CD4-positive, alpha-beta memory T cell (primary cell): ENCODE results near the gene GPN2. TPM values are rescaled to one million over a fixed set of nuclear protein-coding genes. Genes with fewer than 3 reads are reported as not detected.

Source experiments
- CTCF ChIA-PET: fragments of 350-600 bp; sonication (Branson Sonifier 250); formaldehyde crosslinking; loops from one replicate; lab custom pipeline; 2021; ENCODE audit warnings: inconsistent platforms; ENCODE audit not compliant: partially characterized antibody; lab: Charles Lee
- POLR2A ChIA-PET: fragments of 350-600 bp; sonication (Branson Sonifier 250); formaldehyde crosslinking; loops from one replicate; lab custom pipeline; 2021; ENCODE audit not compliant: partially characterized antibody; lab: Charles Lee
- DNase-seq, 5 donors: peaks; one replicate each; pipeline versions ENCODE4 v3.0.0 to v3.0.0-alpha.2; 2020 to 2022; ENCODE audit warnings: mixed read lengths in 1 of 5
- H3K27ac ChIP-seq: one replicate; pipeline ENCODE4 v1.7.0; 2013; ENCODE audit warnings: low read depth, low read length
- H3K27me3 ChIP-seq: 2 replicates; pipeline ENCODE4 v1.7.0; 2013; ENCODE audit warnings: mild to moderate bottlenecking, low read length, moderate library complexity; ENCODE audit not compliant: insufficient read depth
- H3K36me3 ChIP-seq: 2 replicates; pipeline ENCODE4 v1.7.0; 2013; ENCODE audit warnings: mild to moderate bottlenecking, low read length, moderate library complexity; ENCODE audit not compliant: insufficient read depth
- H3K4me1 ChIP-seq: 2 replicates; pipeline ENCODE4 v1.7.0; 2013; ENCODE audit warnings: mild to moderate bottlenecking, low read length, moderate library complexity; ENCODE audit not compliant: insufficient read depth
- H3K4me3 ChIP-seq, 2 donors: one replicate each; pipeline ENCODE4 v1.7.0; 2013; ENCODE audit warnings: low read length in 2 of 2, mild to moderate bottlenecking in 1 of 2
- H3K9me3 ChIP-seq, 2 donors: one replicate each; pipeline ENCODE4 v1.7.0; 2013; ENCODE audit warnings: low read length in 2 of 2, control low read depth in 1 of 2; ENCODE audit not compliant: control insufficient read depth in 1 of 2
- H3K27ac Mint-ChIP-seq, 7 donors: one replicate each; pipeline ENCODE4 v1.8.0; 2020 to 2021; ENCODE audit warnings: mixed read lengths in 7 of 7, mild to moderate bottlenecking in 6 of 7, inconsistent platforms in 3 of 7, moderate library complexity in 3 of 7
- H3K27me3 Mint-ChIP-seq, 2 donors: one replicate each; pipeline ENCODE4 v1.8.0; 2020 to 2021; ENCODE audit warnings: mixed read lengths in 2 of 2
- H3K36me3 Mint-ChIP-seq, 2 donors: one replicate each; pipeline ENCODE4 v1.8.0; 2020 to 2021; ENCODE audit warnings: mixed read lengths in 2 of 2, inconsistent platforms in 1 of 2, mild to moderate bottlenecking in 1 of 2
- H3K4me1 Mint-ChIP-seq, 4 donors: one replicate each; pipeline ENCODE4 v1.8.0; 2020 to 2021; ENCODE audit warnings: mixed read lengths in 4 of 4, mild to moderate bottlenecking in 1 of 4
- H3K4me3 Mint-ChIP-seq, 8 donors: one replicate each; pipeline ENCODE4 v1.8.0; 2020 to 2021; ENCODE audit warnings: mixed read lengths in 8 of 8, mild to moderate bottlenecking in 7 of 8, moderate library complexity in 6 of 8, inconsistent platforms in 3 of 8
- H3K9me3 Mint-ChIP-seq, 8 donors: one replicate each; pipeline ENCODE4 v1.8.0; 2020 to 2021; ENCODE audit warnings: mixed read lengths in 8 of 8, mild to moderate bottlenecking in 5 of 8, inconsistent platforms in 3 of 8, moderate library complexity in 1 of 8
- intact Hi-C: fragments of 100-400 bp; cut with micrococcal nuclease; formaldehyde crosslinking; loops from one replicate; pipeline ENCODE4 v1.15.1; 2023
- polyA plus RNA-seq, 2 donors: library from polyadenylated mRNA; unstranded; fragments of 300-500 nt; fragmentation: Illumina TruSeq; gene quantifications; one replicate each; pipeline ENCODE4 v1.2.3, GENCODE V29; 2021
- total RNA-seq, 2 experiments: library from RNA; stranded (reverse); gene quantifications; one replicate each; pipeline ENCODE4 v1.2.3, GENCODE V29; 2021

GPN2 gene
- total and polyA plus RNA-seq, 4 experiments from 2014 or later: 15.3 to 38.0 (median 27.9) TPM

GRCh38 chr1:26858891-26859640 lies 31.0 kb downstream of the GPN2 start:
- Mint-ChIP-seq H3K36me3 (peaks cover 10 to 25% of the 10 kb centered on the region in 2 donors), H3K27ac (peak overlapping the region in 1 of 7 donors; percentile 12), H3K27me3 (no peaks in the 10 kb centered on the region), H3K4me3 (no peak overlapping the region), H3K4me1 (peaks cover 5 to 23% (median 17%) of the 10 kb centered on the region in 4 donors), H3K9me3 (no peaks in the 10 kb centered on the region)
- CTCF ChIA-PET: interaction anchor here (0.9 to 4.5 kb wide), 8 partner anchors 8 to 260 kb away, joined by 3 to 25 read pairs (median 4); no protein-coding TSS in a partner anchor
- peaks cover 22% of the 10 kb centered on the region for H3K4me1 ChIP-seq
- no peak overlapping the region for H3K27ac ChIP-seq
- no peak overlapping the region for H3K4me3 ChIP-seq
- H3K36me3 ChIP-seq: peaks cover 20% of the 10 kb centered on the region
- POLR2A ChIA-PET: interaction anchor here (1.0 to 1.8 kb wide), 6 partner anchors 9 to 38 kb away, joined by 3 to 7 read pairs (median 6); partner anchors contain the start of gene GPN2
- no peaks in the 10 kb centered on the region for H3K27me3 ChIP-seq
- H3K9me3 ChIP-seq: no peaks in the 10 kb centered on the region
- intact Hi-C loops: no loop called here
- DNase-seq: no peak

GRCh38 chr1:26858160-26858559 lies 31.9 kb downstream of the GPN2 start:
- peaks cover 3 to 15% (median 12%) of the 10 kb centered on the region in 4 donors for H3K4me1 Mint-ChIP-seq
- ChIA-PET POLR2A (interaction anchor here (1.6 to 1.8 kb wide), 4 partner anchors 10 to 32 kb away, joined by 4 to 7 read pairs (median 6); partner anchors contain the start of gene GPN2), CTCF (interaction anchor here (1.2 to 4.5 kb wide), 5 partner anchors 8 to 259 kb away, joined by 3 to 25 read pairs (median 5); no protein-coding TSS in a partner anchor)
- peaks cover 10 to 32% of the 10 kb centered on the region in 2 donors for H3K36me3 Mint-ChIP-seq
- peaks cover 13% of the 10 kb centered on the region for H3K4me1 ChIP-seq
- no peak overlapping the region for H3K4me3 ChIP-seq
- H3K9me3 Mint-ChIP-seq: no peaks in the 10 kb centered on the region
- H3K27ac Mint-ChIP-seq: peak overlapping the region in 1 of 7 donors; percentile 55
- no peak overlapping the region for H3K27ac ChIP-seq
- intact Hi-C loops: no loop called here
- H3K9me3 ChIP-seq: no peaks in the 10 kb centered on the region
- H3K27me3 ChIP-seq: no peaks in the 10 kb centered on the region
- H3K36me3 ChIP-seq: peaks cover 29% of the 10 kb centered on the region
- H3K27me3 Mint-ChIP-seq: no peaks in the 10 kb centered on the region
- DNase-seq: no peak
- H3K4me3 Mint-ChIP-seq: no peak overlapping the region

GRCh38 chr1:26857473-26858060 lies 32.5 kb downstream of the GPN2 start:
- intact Hi-C loops: no loop called here
- Mint-ChIP-seq H3K36me3 (peaks cover 16 to 38% of the 10 kb centered on the region in 2 donors), H3K4me3 (no peak overlapping the region), H3K9me3 (no peaks in the 10 kb centered on the region), H3K4me1 (peaks cover 2 to 14% (median 10%) of the 10 kb centered on the region in 4 donors), H3K27ac (no peak overlapping the region), H3K27me3 (no peaks in the 10 kb centered on the region)
- ChIA-PET CTCF (interaction anchor here (0.8 to 4.5 kb wide), 3 partner anchors 16 to 48 kb away, joined by 3 to 25 read pairs (median 5); no protein-coding TSS in a partner anchor), POLR2A (interaction anchor here (1.7 to 1.8 kb wide), 2 partner anchors 24 to 33 kb away, joined by 4 to 7 read pairs; partner anchors contain the start of gene GPN2)
- peaks cover 35% of the 10 kb centered on the region for H3K36me3 ChIP-seq
- no peaks in the 10 kb centered on the region for H3K27me3 ChIP-seq
- no peak overlapping the region for H3K4me3 ChIP-seq
- H3K27ac ChIP-seq: no peak overlapping the region
- no peaks in the 10 kb centered on the region for H3K9me3 ChIP-seq
- no peak for DNase-seq
- peaks cover 7% of the 10 kb centered on the region for H3K4me1 ChIP-seq

- Mint-ChIP-seq H3K36me3 (peaks cover 23 to 46% of the 10 kb centered on the region in 2 donors), H3K27ac (no peak overlapping the region)
- POLR2A ChIA-PET: interaction anchor here (1.2 to 1.7 kb wide), 3 partner anchors 8 to 33 kb away, joined by 3 to 8 read pairs (median 7); partner anchors contain the start of gene GPN2
These were observed 33.2 kb downstream of the GPN2 start for GRCh38 chr1:26856604-26857469.

GRCh38 chr1:26856181-26856580 lies 33.9 kb downstream of the GPN2 start:
- Mint-ChIP-seq H3K4me3 (no peak overlapping the region), H3K27me3 (no peaks in the 10 kb centered on the region), H3K4me1 (peaks cover 1 to 9% (median 4%) of the 10 kb centered on the region in 4 donors), H3K36me3 (peaks cover 27 to 52% of the 10 kb centered on the region in 2 donors), H3K27ac (peak overlapping the region in 2 of 7 donors; percentile 42 to 46), H3K9me3 (no peaks in the 10 kb centered on the region)
- Histone ChIP-seq H3K27ac (no peak overlapping the region), H3K4me3 (no peak overlapping the region), H3K4me1 (no peaks in the 10 kb centered on the region), H3K9me3 (no peaks in the 10 kb centered on the region), H3K27me3 (no peaks in the 10 kb centered on the region), H3K36me3 (peaks cover 49% of the 10 kb centered on the region)
- POLR2A ChIA-PET: interaction anchor here (1.2 to 1.4 kb wide), 2 partner anchors 9 to 24 kb away, joined by 3 to 8 read pairs; no protein-coding TSS in a partner anchor
- intact Hi-C loops: no loop called here
- no peak for DNase-seq
- CTCF ChIA-PET: interaction anchor here (0.8 to 2.7 kb wide), 3 partner anchors 9 to 36 kb away, joined by 3 to 11 read pairs (median 3); no protein-coding TSS in a partner anchor

More at GRCh38 chr1:26856604-26857469, 33.2 kb downstream of the GPN2 start:
- intact Hi-C loops: no loop called here
- DNase-seq: no peak
- Histone ChIP-seq H3K27me3 (no peaks in the 10 kb centered on the region), H3K4me1 (no peaks in the 10 kb centered on the region), H3K36me3 (peaks cover 43% of the 10 kb centered on the region), H3K4me3 (no peak overlapping the region), H3K9me3 (no peaks in the 10 kb centered on the region), H3K27ac (no peak overlapping the region)
- H3K27me3 Mint-ChIP-seq: no peaks in the 10 kb centered on the region
- CTCF ChIA-PET: interaction anchor here (0.8 to 4.5 kb wide), 3 partner anchors 8 to 21 kb away, joined by 3 to 25 read pairs (median 11); no protein-coding TSS in a partner anchor
- H3K9me3 Mint-ChIP-seq: no peaks in the 10 kb centered on the region
- H3K4me3 Mint-ChIP-seq: no peak overlapping the region
- H3K4me1 Mint-ChIP-seq: peaks cover 0 to 10% (median 4%) of the 10 kb centered on the region in 4 donors

GRCh38 chr1:26855636-26856035 lies 34.4 kb downstream of the GPN2 start:
- H3K27ac Mint-ChIP-seq: no peak overlapping the region
- peaks cover 1 to 9% (median 4%) of the 10 kb centered on the region in 4 donors for H3K4me1 Mint-ChIP-seq
- no peak overlapping the region for H3K4me3 ChIP-seq
- no peak overlapping the region for H3K27ac ChIP-seq
- CTCF ChIA-PET: interaction anchor here (0.8 to 2.9 kb wide), 5 partner anchors 9 to 35 kb away, joined by 3 to 11 read pairs (median 5); no protein-coding TSS in a partner anchor
- intact Hi-C loops: no loop called here
- no peaks in the 10 kb centered on the region for H3K4me1 ChIP-seq
- no peak overlapping the region for H3K4me3 Mint-ChIP-seq
- no peak for DNase-seq
- H3K9me3 ChIP-seq: no peaks in the 10 kb centered on the region
- H3K27me3 Mint-ChIP-seq: no peaks in the 10 kb centered on the region
- no peaks in the 10 kb centered on the region for H3K9me3 Mint-ChIP-seq
- H3K36me3 Mint-ChIP-seq: peaks cover 30 to 57% of the 10 kb centered on the region in 2 donors
- POLR2A ChIA-PET: interaction anchor here (1.2 to 1.4 kb wide), 2 partner anchors 10 to 24 kb away, joined by 3 to 8 read pairs; no protein-coding TSS in a partner anchor
- H3K36me3 ChIP-seq: peaks cover 55% of the 10 kb centered on the region
- H3K27me3 ChIP-seq: no peaks in the 10 kb centered on the region
